ENCODE results near the gene SRP9. TPM values are rescaled to one million over a fixed set of nuclear protein-coding genes. Genes with fewer than 3 reads are reported as not detected.

Gene SRP9
- total RNA-seq, 1 experiment from 2014 or later = 306 TPM

DNA sequence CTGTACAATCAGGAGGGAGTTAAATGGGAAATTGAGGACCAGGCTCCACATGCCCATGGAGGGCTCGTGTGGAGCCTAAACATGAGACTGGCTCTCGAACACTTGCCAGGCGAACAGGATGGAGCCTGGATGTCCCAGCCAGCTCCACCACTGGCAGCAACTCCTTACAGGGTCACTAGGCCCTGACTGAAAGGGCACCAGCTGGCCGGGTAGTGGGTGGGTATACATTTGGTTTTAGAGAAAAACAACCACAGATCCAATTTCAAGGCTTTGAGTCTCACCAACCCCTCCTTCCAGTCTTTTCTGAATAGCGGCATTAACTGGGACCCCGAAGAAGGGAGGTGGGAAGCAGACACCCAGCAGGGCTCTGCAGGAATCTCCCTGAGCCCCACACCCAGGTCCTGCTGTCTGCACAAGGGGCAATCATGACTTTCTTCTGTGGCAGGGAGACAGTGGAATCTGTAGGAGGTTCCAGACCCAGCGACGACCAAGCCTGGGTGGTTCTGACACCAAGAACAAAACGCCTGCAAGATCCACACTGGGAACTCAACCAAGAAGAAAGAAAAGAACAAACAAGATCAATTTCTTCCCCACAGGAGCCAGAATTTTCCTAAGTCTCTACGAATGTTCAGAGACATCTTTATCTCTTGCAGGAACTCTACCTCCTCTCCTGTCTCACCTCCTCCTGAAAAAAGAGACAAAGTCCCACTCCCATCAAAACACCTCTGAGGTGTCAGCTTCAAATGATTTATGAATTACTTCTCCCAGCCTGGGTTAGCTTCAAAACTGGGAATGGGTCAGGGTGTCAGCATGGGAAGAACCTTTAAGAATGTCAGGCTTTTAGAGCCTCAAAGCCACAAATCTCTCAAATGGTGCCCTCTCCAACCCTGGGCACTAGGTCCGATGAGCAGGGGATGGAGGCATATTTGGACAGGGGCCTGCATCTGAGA lies 26.5 kb upstream of the SRP9 start:
- intact Hi-C loops (cut with micrococcal nuclease) = no loop called here
- no peak overlapping the region for H2AFZ ChIP-seq (ENCODE audit: low read length)
- H3K4me2 ChIP-seq (ENCODE audit: low read length) = no peak overlapping the region
- peaks cover 27% of the 10 kb centered on the region for H3K4me1 ChIP-seq (ENCODE audit: insufficient read depth, low read length)
- no peak overlapping the region for H3K4me3 ChIP-seq (ENCODE audit: low read length)
- ChIA-PET POLR2A (ENCODE audit: unreplicated experiment) (interaction anchor here (0.6 kb wide), 1 partner anchor 185 kb away, joined by 4 read pairs; no protein-coding TSS in a partner anchor), CTCF (no interaction called here)
- H3K27ac ChIP-seq (ENCODE audit: low read length) = no peak overlapping the region
- H3K9me2 ChIP-seq (replicated peaks; ENCODE audit: low read length) = no peaks in the 10 kb centered on the region
- TF ChIP-seq, protein P1, sequence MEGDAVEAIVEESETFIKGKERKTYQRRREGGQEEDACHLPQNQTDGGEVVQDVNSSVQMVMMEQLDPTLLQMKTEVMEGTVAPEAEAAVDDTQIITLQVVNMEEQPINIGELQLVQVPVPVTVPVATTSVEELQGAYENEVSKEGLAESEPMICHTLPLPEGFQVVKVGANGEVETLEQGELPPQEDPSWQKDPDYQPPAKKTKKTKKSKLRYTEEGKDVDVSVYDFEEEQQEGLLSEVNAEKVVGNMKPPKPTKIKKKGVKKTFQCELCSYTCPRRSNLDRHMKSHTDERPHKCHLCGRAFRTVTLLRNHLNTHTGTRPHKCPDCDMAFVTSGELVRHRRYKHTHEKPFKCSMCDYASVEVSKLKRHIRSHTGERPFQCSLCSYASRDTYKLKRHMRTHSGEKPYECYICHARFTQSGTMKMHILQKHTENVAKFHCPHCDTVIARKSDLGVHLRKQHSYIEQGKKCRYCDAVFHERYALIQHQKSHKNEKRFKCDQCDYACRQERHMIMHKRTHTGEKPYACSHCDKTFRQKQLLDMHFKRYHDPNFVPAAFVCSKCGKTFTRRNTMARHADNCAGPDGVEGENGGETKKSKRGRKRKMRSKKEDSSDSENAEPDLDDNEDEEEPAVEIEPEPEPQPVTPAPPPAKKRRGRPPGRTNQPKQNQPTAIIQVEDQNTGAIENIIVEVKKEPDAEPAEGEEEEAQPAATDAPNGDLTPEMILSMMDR (conservative IDR thresholded peaks at IDR 0.05; ENCODE audit: low read depth, low read length) = no peak
- TF ChIP-seq EZH2phosphoT487 (IDR thresholded peaks at IDR 0.05; ENCODE audit: borderline replicate concordance, low read length) (no peak), EZH2 (IDR thresholded peaks at IDR 0.05; ENCODE audit: low read length, unreplicated experiment) (no peak)
- no peak overlapping the region for H3K9ac ChIP-seq (ENCODE audit: low read length)
- DNase-seq = no peak
- no peaks in the 10 kb centered on the region for H3K79me2 ChIP-seq (ENCODE audit: low read length)
- H4K20me1 ChIP-seq (ENCODE audit: low read length) = no peaks in the 10 kb centered on the region
- no peaks in the 10 kb centered on the region for H3K9me3 ChIP-seq (ENCODE audit: low read length)
- no peaks in the 10 kb centered on the region for H3F3A ChIP-seq (ENCODE audit: low read length, unreplicated experiment)
- no peak for ATAC-seq
- H3K36me3 ChIP-seq (ENCODE audit: low read depth, low read length) = no peaks in the 10 kb centered on the region
- H3K27me3 ChIP-seq (ENCODE audit: low read length) = no peaks in the 10 kb centered on the region
- BruUV-seq (replicated peaks) = no TSS peak

DNA sequence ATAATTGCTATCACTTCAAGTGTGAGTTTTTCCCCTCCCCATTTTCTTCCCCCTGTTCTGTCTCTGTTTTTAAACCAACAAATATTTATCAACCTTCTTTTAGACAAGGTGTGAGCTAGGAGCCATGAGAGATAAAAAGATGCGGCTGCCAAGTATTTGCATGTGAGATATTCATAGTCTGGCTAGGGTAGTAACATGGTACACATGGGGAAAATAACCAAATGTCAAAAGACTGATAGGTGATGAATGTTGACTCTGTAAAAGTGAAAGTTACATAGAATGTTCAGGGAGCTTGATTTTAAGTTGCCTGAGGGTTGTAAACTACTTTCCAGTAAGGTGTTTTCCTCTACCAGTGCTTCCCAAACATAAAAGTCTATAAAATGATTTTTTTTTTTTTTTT lies 25.4 kb upstream of the SRP9 start:
- no peak overlapping the region for H3K27ac ChIP-seq (ENCODE audit: low read length)
- H3K27me3 ChIP-seq (ENCODE audit: low read length) = no peaks in the 10 kb centered on the region
- no TSS peak for BruUV-seq (replicated peaks)
- no peaks in the 10 kb centered on the region for H3K9me2 ChIP-seq (replicated peaks; ENCODE audit: low read length)
- H3K4me2 ChIP-seq (ENCODE audit: low read length) = no peak overlapping the region
- peaks cover 20% of the 10 kb centered on the region for H3K4me1 ChIP-seq (ENCODE audit: insufficient read depth, low read length)
- DNase-seq = no peak
- no peak overlapping the region for H3K9ac ChIP-seq (ENCODE audit: low read length)
- ChIA-PET POLR2A (ENCODE audit: unreplicated experiment) (no interaction called here), CTCF (interaction anchor here (0.7 kb wide), 1 partner anchor 13 kb away, joined by 4 read pairs; no protein-coding TSS in a partner anchor)
- intact Hi-C loops (cut with micrococcal nuclease) = no loop called here
- TF ChIP-seq, protein P1 (conservative IDR thresholded peaks at IDR 0.05; ENCODE audit: low read depth, low read length) = no peak
- TF ChIP-seq EZH2 (IDR thresholded peaks at IDR 0.05; ENCODE audit: low read length, unreplicated experiment) (no peak), EZH2phosphoT487 (IDR thresholded peaks at IDR 0.05; ENCODE audit: borderline replicate concordance, low read length) (no peak)
- no peaks in the 10 kb centered on the region for H4K20me1 ChIP-seq (ENCODE audit: low read length)
- H3K9me3 ChIP-seq (ENCODE audit: low read length) = no peaks in the 10 kb centered on the region
- no peaks in the 10 kb centered on the region for H3K79me2 ChIP-seq (ENCODE audit: low read length)
- no peak overlapping the region for H3K4me3 ChIP-seq (ENCODE audit: low read length)
- H3F3A ChIP-seq (ENCODE audit: low read length, unreplicated experiment) = no peaks in the 10 kb centered on the region
- no peak overlapping the region for H2AFZ ChIP-seq (ENCODE audit: low read length)
- no peaks in the 10 kb centered on the region for H3K36me3 ChIP-seq (ENCODE audit: low read depth, low read length)
- ATAC-seq = no peak
